ENCODE measurements around the gene PEX16.

Gene PEX16

GRCh38 chr11:45905095-45905494 is 12.6 kb downstream of the PEX16 start:
- no peak for TF ChIP-seq MAX (IDR thresholded peaks at IDR 0.05)
- TF ChIP-seq TCF12 (IDR thresholded peaks at IDR 0.05; ENCODE audit: low read depth): no peak
- TF ChIP-seq EGR1 (IDR thresholded peaks at IDR 0.05): no peak

GRCh38 chr11:45904309-45904915 is 13.3 kb downstream of the PEX16 start:
- no peak for TF ChIP-seq CREB1 (IDR thresholded peaks at IDR 0.05; ENCODE audit: low read depth)
- no peak for TF ChIP-seq CEBPB (IDR thresholded peaks at IDR 0.05)
- no peak for TF ChIP-seq TAF1 (IDR thresholded peaks at IDR 0.05; ENCODE audit: low read depth)

- no peak for TF ChIP-seq REST (IDR thresholded peaks at IDR 0.05; ENCODE audit: low read depth)
Observed at GRCh38 chr11:45902452-45903380, 15.0 kb downstream of the PEX16 start.

- TF ChIP-seq EGR1 (IDR thresholded peaks at IDR 0.05): no peak
- TF ChIP-seq FOXM1 (IDR thresholded peaks at IDR 0.05; ENCODE audit: borderline replicate concordance, low read depth): no peak
Observed at GRCh38 chr11:45901626-45902025, 16.1 kb downstream of the PEX16 start.

GRCh38 chr11:45900916-45901617 is 16.6 kb downstream of the PEX16 start:
- TF ChIP-seq USF1 (IDR thresholded peaks at IDR 0.05) (no peak), RAD21 (IDR thresholded peaks at IDR 0.05; ENCODE audit: low read depth) (no peak), ZBTB7A (IDR thresholded peaks at IDR 0.05; ENCODE audit: low read depth) (no peak), YY1 (IDR thresholded peaks at IDR 0.05; ENCODE audit: low read depth) (no peak), CEBPB (IDR thresholded peaks at IDR 0.05) (no peak), CREB1 (IDR thresholded peaks at IDR 0.05; ENCODE audit: low read depth) (no peak), EGR1 (IDR thresholded peaks at IDR 0.05) (no peak), TEAD4 (IDR thresholded peaks at IDR 0.05) (no peak), NFIC (IDR thresholded peaks at IDR 0.05) (no peak), FOXM1 (IDR thresholded peaks at IDR 0.05; ENCODE audit: borderline replicate concordance, low read depth) (no peak)

GRCh38 chr11:45900175-45900800 is 17.4 kb downstream of the PEX16 start:
- TF ChIP-seq ZBTB7A (IDR thresholded peaks at IDR 0.05; ENCODE audit: low read depth): 0 out of 2 replicates have a peak, but pooled peaks have one; percentile 25

- TF ChIP-seq MAX (IDR thresholded peaks at IDR 0.05): peak; percentile 54; the same call in 1 of the 2 replicates
- no peak for TF ChIP-seq NFIC (IDR thresholded peaks at IDR 0.05)
- TF ChIP-seq REST (IDR thresholded peaks at IDR 0.05; ENCODE audit: low read depth): peak; percentile 86
- no peak; the same call in none of the 2 replicates for TF ChIP-seq ZBTB7A (IDR thresholded peaks at IDR 0.05; ENCODE audit: low read depth)
- TF ChIP-seq TCF12 (IDR thresholded peaks at IDR 0.05; ENCODE audit: low read depth): peak; percentile 27; the same call in 1 of the 2 replicates
- TF ChIP-seq EGR1 (IDR thresholded peaks at IDR 0.05): 0 out of 2 replicates have a peak, but pooled peaks have one; percentile 7
- no peak for TF ChIP-seq TEAD4 (IDR thresholded peaks at IDR 0.05)
- TF ChIP-seq YY1 (IDR thresholded peaks at IDR 0.05; ENCODE audit: low read depth): no peak
- TF ChIP-seq TAF1 (IDR thresholded peaks at IDR 0.05; ENCODE audit: low read depth): peak; percentile 25; the same call in 1 of the 2 replicates
- no peak for TF ChIP-seq RAD21 (IDR thresholded peaks at IDR 0.05; ENCODE audit: low read depth)
- TF ChIP-seq USF1 (IDR thresholded peaks at IDR 0.05): no peak
- TF ChIP-seq EP300 (IDR thresholded peaks at IDR 0.05; ENCODE audit: borderline replicate concordance): no peak
- 0 out of 2 replicates have a peak, but pooled peaks have one; percentile 44 for TF ChIP-seq FOXM1 (IDR thresholded peaks at IDR 0.05; ENCODE audit: borderline replicate concordance, low read depth)
- TF ChIP-seq CREB1 (IDR thresholded peaks at IDR 0.05; ENCODE audit: low read depth): peak; percentile 75; the same call in 1 of the 2 replicates
- no peak for TF ChIP-seq CEBPB (IDR thresholded peaks at IDR 0.05)
Observed at GRCh38 chr11:45899448-45900174, 18.1 kb downstream of the PEX16 start.
